ENCODE results near the gene ZFX. TPM values are rescaled to one million over a fixed set of nuclear protein-coding genes. Genes with fewer than 3 reads are reported as not detected.

ZFX gene

Small RNA genes lying within 50 kb of the gene (small RNA-seq; reads per million reads assigned to genes)
- gene RF00263, result not detected

Data from skeletal muscle satellite cell (primary cell).